OCI-LY3 (cell line): ENCODE results near the gene GAL3ST1.

ENCODE experiments used
- EZH2phosphoT487 ChIP-seq: fragments of 200-600 bp; shearing (Covaris generic); IDR thresholded peaks from 2 replicates; pipeline ENCODE4 v1.6.1; 2018; ENCODE audit warnings: antibody characterized with exemption, mixed run types, low read depth
- TF ChIP-seq, protein P1 (sequence below): fragments of 200-600, 300-600 bp; sonication (generic); IDR thresholded peaks from 2 replicates; pipeline ENCODE4 v1.5.1; 2014; ENCODE audit warnings: antibody characterized with exemption, low read length, low read depth

- TF ChIP-seq, protein P1, sequence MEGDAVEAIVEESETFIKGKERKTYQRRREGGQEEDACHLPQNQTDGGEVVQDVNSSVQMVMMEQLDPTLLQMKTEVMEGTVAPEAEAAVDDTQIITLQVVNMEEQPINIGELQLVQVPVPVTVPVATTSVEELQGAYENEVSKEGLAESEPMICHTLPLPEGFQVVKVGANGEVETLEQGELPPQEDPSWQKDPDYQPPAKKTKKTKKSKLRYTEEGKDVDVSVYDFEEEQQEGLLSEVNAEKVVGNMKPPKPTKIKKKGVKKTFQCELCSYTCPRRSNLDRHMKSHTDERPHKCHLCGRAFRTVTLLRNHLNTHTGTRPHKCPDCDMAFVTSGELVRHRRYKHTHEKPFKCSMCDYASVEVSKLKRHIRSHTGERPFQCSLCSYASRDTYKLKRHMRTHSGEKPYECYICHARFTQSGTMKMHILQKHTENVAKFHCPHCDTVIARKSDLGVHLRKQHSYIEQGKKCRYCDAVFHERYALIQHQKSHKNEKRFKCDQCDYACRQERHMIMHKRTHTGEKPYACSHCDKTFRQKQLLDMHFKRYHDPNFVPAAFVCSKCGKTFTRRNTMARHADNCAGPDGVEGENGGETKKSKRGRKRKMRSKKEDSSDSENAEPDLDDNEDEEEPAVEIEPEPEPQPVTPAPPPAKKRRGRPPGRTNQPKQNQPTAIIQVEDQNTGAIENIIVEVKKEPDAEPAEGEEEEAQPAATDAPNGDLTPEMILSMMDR: no peak
- TF ChIP-seq EZH2phosphoT487: no peak
Observed at GRCh38 chr22:30572840-30573593, 1.4 kb downstream of the GAL3ST1 start.
